Heart left ventricle (tissue), 13 donors: ENCODE data around the gene ZDHHC24.

Source experiments
- POLR2A ChIP-seq, 2 donors: fragments of 450-650 bp; IDR thresholded peaks; one replicate each; pipeline ENCODE4 v1.6.1; 2017; ENCODE audit warnings: antibody characterized with exemption in 2 of 2, mild to moderate bottlenecking in 2 of 2, moderate library complexity in 2 of 2
- TF ChIP-seq, protein P1 (sequence below), 12 donors: fragments of 200-600 bp; sonication (generic) in 4 of 12; IDR thresholded peaks; one replicate each; pipeline versions ENCODE4 v1.5.0 to v1.8.0; 2018 to 2022; ENCODE audit warnings: antibody characterized with exemption in 12 of 12, mild to moderate bottlenecking in 5 of 12
- donor health status: ischemic (EF 13 %, LVEDD 7.1; RV severe dilation, severe dysfunction).
- donor health status: DM: no; HTN: yes; CAD: no.
- donor health status: DM: no; HTN: no; CAD: no.
- donor health status: ischemic (EF 25% LVEDD 6.9; RV normal size, moderate dysfunction).
- donor health status: ischemic (EF 25% LVEDD 5.7; RV mildly dilated, moderate dysfunction).
- donor health status: ischemic (EF 35%, LVEDD 5.7; RV mildly dilated, moderate dysfunction).
- donor health status: nonischemic (EF 11% LVEDD 7.7; RV severe dilation, severe dysfunction).
- donor health status: DM: yes; HTN: yes; CAD: no.
- donor health status: PGD.
- donor health status: ischemic (EF 29% LVEDD 5.4; RV normal size, mild dysfunction).
- donor health status: nonischemic (EF 23%, LVEDD 6.1; RV moderate dilation, normal function).

DNA sequence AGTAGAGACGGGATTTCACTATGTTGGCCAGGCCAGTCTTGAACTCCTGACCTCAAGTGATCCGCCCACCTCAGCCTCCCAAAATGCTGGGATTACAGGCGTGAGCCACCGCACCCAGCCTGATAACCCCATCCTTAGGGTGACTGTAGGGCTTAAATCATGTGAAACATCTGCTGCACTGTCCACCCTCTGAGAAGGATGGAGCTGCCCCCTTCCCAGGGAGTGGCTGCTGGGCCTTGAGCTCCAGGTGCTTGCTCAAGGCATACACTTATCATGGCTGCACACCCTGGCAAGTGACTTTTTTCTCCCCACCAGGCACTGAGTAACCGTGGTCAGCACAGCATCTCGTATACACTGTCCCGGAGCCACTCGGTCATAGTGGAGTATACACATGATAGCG lies 73.8 kb downstream of the ZDHHC24 start:
- TF ChIP-seq, protein P1, sequence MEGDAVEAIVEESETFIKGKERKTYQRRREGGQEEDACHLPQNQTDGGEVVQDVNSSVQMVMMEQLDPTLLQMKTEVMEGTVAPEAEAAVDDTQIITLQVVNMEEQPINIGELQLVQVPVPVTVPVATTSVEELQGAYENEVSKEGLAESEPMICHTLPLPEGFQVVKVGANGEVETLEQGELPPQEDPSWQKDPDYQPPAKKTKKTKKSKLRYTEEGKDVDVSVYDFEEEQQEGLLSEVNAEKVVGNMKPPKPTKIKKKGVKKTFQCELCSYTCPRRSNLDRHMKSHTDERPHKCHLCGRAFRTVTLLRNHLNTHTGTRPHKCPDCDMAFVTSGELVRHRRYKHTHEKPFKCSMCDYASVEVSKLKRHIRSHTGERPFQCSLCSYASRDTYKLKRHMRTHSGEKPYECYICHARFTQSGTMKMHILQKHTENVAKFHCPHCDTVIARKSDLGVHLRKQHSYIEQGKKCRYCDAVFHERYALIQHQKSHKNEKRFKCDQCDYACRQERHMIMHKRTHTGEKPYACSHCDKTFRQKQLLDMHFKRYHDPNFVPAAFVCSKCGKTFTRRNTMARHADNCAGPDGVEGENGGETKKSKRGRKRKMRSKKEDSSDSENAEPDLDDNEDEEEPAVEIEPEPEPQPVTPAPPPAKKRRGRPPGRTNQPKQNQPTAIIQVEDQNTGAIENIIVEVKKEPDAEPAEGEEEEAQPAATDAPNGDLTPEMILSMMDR (IDR thresholded peaks at IDR 0.05) = no peak
- no peak for TF ChIP-seq POLR2A (IDR thresholded peaks at IDR 0.05)
